ENCODE data around the gene KIF26B.

Gene KIF26B

DNA sequence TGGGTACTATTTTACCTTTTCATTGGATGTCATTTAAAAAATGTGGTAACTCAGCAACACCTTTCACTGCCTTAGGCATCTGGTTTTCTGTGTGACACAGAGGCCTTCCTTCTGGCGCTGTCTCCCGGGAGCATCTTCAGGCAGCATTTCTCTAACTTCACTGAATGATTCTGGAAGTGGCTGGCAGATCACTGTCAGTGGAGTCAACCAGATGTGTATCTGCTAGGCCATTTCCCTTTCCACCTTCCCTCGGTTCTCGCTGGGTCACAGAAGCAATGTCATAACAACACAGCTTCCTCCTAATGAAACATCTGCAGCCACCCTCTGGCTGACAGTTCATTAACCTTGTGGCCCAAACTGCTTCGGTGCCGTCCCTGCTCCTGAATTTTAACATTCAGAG, 137.8 kb downstream of the KIF26B start:
- Histone ChIP-seq H3K4me3 (ENCODE audit: low read length) (no peak overlapping the region), H3K9ac (ENCODE audit: low read length) (no peak overlapping the region), H3K27me3 (ENCODE audit: control insufficient read depth, insufficient read depth, low read length) (no peaks in the 10 kb centered on the region), H3K9me3 (ENCODE audit: control insufficient read depth, low read depth, low read length) (no peaks in the 10 kb centered on the region), H3K36me3 (ENCODE audit: control insufficient read depth, low read depth, low read length) (no peaks in the 10 kb centered on the region), H3K4me1 (ENCODE audit: control insufficient read depth, low read depth, low read length) (no peaks in the 10 kb centered on the region), H3K27ac (ENCODE audit: low read length) (no peak overlapping the region)

DNA sequence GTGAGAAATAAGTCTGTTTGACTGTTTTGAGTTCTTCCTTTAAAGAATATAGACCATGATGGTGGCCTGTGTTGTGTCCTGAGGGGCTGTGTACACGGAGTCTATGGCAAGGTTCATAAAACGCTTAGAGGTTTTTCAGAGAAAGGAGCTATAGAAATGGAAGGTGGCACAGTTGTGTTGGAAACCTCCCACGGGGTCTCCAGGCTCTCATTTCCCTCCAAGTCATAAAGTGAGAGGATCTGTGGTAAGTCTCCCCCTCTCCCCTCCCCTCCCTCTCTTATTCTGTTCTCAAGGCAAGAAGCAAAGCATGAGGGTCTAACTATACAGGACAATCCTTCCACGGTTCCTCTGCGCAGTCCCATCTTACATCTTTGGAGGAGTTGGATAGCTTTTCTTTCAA, 139.2 kb downstream of the KIF26B start:
- H3K9me3 ChIP-seq (ENCODE audit: control insufficient read depth, low read depth, low read length) = no peaks in the 10 kb centered on the region
- H3K9ac ChIP-seq (ENCODE audit: low read length) = no peak overlapping the region
- no peaks in the 10 kb centered on the region for H3K27me3 ChIP-seq (ENCODE audit: control insufficient read depth, insufficient read depth, low read length)
- H3K4me3 ChIP-seq (ENCODE audit: low read length) = no peak overlapping the region
- H3K36me3 ChIP-seq (ENCODE audit: control insufficient read depth, low read depth, low read length) = no peaks in the 10 kb centered on the region
- no peak overlapping the region for H3K27ac ChIP-seq (ENCODE audit: low read length)
- H3K4me1 ChIP-seq (ENCODE audit: control insufficient read depth, low read depth, low read length) = no peaks in the 10 kb centered on the region

DNA sequence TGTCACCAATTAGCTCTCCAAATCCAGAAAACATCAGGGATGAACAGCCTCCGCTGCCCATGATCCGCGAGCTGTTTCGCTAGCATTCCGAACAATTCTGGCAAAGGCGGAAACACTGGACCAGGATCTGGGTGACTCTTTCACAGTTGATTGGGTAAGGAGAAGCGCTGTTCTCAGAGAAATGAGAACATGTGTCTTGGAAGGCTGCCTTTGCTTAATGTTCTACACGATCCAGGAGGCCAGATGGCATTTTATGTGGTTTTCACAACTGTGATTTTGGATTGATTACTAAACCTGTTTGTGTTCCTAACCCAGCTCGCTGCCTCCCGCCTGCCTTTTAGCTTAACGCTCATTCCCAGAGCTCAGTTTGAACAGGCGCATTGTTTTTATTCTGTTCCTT, 144.0 kb downstream of the KIF26B start:
- no peak overlapping the region for H3K27ac ChIP-seq (ENCODE audit: low read length)
- H3K9me3 ChIP-seq (ENCODE audit: control insufficient read depth, low read depth, low read length) = no peaks in the 10 kb centered on the region
- no peaks in the 10 kb centered on the region for H3K36me3 ChIP-seq (ENCODE audit: control insufficient read depth, low read depth, low read length)
- no peaks in the 10 kb centered on the region for H3K4me1 ChIP-seq (ENCODE audit: control insufficient read depth, low read depth, low read length)
- H3K9ac ChIP-seq (ENCODE audit: low read length) = no peak overlapping the region
- H3K27me3 ChIP-seq (ENCODE audit: control insufficient read depth, insufficient read depth, low read length) = no peaks in the 10 kb centered on the region
- H3K4me3 ChIP-seq (ENCODE audit: low read length) = no peak overlapping the region

DNA sequence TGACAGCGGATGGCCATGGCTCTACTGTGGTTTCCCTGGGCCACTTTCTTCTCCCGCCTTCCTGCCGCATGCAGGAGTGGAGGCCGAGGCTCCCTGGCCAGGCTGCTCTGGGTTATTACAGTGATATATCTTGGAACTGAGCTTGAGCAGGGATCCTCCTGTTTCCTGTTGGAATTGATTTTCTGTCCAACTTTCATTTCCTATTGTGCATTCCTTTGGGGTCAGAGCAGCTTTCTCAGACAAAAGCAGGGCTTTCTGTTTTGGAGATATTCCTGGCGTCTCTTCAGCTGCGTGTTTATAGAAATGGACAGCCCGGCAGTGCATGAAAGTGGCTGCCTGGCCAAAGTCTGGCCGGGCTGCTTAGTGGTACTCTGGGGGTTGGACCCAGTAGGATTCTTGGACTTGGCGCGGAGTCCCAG, 146.4 kb downstream of the KIF26B start:
- no peaks in the 10 kb centered on the region for H3K9me3 ChIP-seq (ENCODE audit: control insufficient read depth, low read depth, low read length)

DNA sequence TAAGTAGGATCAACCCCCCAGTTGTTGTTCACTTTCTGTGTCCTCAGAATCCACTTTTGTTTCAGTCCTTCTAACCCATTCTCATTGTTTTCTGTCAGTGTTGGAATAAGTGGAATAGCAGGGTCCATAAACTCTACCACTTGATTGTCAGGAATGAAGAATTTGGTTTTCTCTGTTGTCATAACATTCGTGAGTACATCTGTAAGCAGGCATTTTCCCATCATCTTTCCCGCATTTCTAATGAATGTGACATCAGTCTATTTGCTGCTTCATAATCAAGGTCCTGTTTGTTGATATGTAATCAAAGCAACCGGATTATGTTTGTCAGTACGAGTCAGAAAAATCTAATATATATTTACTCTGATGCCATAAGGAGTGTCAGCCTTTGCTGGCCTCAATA, 147.1 kb downstream of the KIF26B start:
- H3K4me3 ChIP-seq (ENCODE audit: low read length) = no peak overlapping the region
- H3K27me3 ChIP-seq (ENCODE audit: control insufficient read depth, insufficient read depth, low read length) = no peaks in the 10 kb centered on the region
- no peak overlapping the region for H3K9ac ChIP-seq (ENCODE audit: low read length)
- H3K9me3 ChIP-seq (ENCODE audit: control insufficient read depth, low read depth, low read length) = no peaks in the 10 kb centered on the region
- H3K27ac ChIP-seq (ENCODE audit: low read length) = no peak overlapping the region
- no peaks in the 10 kb centered on the region for H3K4me1 ChIP-seq (ENCODE audit: control insufficient read depth, low read depth, low read length)
- H3K36me3 ChIP-seq (ENCODE audit: control insufficient read depth, low read depth, low read length) = no peaks in the 10 kb centered on the region

More for the DNA sequence above, 146.4 kb downstream of the KIF26B start:
- Histone ChIP-seq H3K9ac (ENCODE audit: low read length) (no peak overlapping the region), H3K27ac (ENCODE audit: low read length) (no peak overlapping the region), H3K4me1 (ENCODE audit: control insufficient read depth, low read depth, low read length) (no peaks in the 10 kb centered on the region), H3K4me3 (ENCODE audit: low read length) (no peak overlapping the region), H3K36me3 (ENCODE audit: control insufficient read depth, low read depth, low read length) (no peaks in the 10 kb centered on the region), H3K27me3 (ENCODE audit: control insufficient read depth, insufficient read depth, low read length) (no peaks in the 10 kb centered on the region)

DNA sequence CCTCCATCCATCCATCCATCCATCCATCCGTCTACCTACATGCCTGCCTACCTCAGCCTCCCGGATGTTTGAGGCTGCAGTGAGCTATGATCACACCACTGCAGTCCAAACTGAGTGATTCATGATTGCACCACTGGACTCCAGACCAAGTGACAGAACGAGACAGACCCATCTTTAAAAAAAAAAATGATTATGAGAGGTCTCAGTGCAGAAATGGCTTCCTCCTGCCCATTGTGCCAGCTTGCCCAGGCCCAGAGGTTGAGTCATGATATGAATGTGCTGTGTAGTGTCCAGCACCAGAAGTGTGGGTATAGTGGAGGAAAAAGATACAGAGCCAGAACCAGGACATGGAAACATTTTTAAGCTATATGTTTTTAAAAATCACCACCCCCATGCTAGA, 149.9 kb downstream of the KIF26B start:
- H3K27ac ChIP-seq (ENCODE audit: low read length) = no peak overlapping the region

DNA sequence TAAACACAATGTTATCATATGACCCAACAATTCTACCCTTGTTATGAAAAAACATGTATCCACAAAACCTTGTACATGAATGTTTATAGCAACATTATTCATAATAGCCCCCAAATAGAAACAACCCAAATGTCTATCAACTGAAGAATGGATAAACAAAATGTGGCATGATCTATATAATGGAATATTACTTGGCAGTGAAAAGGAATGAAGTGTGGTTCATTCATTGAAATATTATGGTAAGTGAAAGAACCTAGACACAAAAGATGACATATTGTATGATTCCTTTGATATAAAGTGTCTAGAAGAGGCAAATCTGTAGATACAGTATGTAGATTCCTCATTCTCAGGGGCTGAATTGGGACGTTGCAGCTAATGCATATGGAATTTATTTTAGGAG, 151.2 kb downstream of the KIF26B start:
- H3K27ac ChIP-seq (ENCODE audit: low read length) = no peak overlapping the region

More for the DNA sequence above, 149.9 kb downstream of the KIF26B start:
- Histone ChIP-seq H3K9me3 (ENCODE audit: control insufficient read depth, low read depth, low read length) (no peaks in the 10 kb centered on the region), H3K27me3 (ENCODE audit: control insufficient read depth, insufficient read depth, low read length) (no peaks in the 10 kb centered on the region), H3K9ac (ENCODE audit: low read length) (no peak overlapping the region), H3K4me3 (ENCODE audit: low read length) (no peak overlapping the region), H3K36me3 (ENCODE audit: control insufficient read depth, low read depth, low read length) (no peaks in the 10 kb centered on the region), H3K4me1 (ENCODE audit: control insufficient read depth, low read depth, low read length) (no peaks in the 10 kb centered on the region)

DNA sequence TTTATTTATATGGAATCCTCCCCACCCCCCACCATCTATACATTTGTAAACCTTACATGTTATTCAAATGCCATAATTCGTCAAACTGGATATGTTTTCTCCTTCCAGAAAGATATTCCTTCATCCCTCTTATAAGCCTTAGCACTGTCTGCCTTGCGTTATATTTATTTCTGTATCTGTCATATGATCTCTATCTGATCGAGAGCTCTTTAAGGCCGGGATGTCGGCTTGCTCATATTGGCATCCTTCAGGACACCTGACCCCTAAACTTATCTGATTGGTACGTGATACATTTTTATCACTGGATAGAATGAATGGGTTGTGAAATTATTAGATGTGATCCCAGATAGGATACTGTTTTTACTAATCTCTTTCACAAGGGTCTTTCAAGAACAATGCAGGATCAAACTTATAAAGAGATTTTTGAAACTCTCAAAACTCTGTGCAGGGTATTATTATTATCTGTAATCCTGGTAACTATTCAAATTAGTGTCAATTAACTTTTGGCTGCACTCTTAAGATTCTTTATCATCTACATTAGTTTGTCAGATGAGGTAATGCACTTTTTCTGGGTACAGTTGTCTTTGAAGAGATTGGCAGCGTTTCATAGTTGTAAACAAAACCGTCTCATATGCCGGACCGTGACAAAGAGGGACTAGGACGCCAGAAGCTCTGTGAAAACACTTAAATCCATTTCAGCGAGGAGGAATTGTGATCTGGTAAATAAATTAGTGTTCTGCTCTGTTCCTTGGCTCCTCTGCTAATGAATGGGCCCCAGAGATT, 152.0 kb downstream of the KIF26B start:
- Histone ChIP-seq H3K9me3 (ENCODE audit: control insufficient read depth, low read depth, low read length) (no peaks in the 10 kb centered on the region), H3K9ac (ENCODE audit: low read length) (no peak overlapping the region), H3K36me3 (ENCODE audit: control insufficient read depth, low read depth, low read length) (no peaks in the 10 kb centered on the region), H3K27ac (ENCODE audit: low read length) (no peak overlapping the region), H3K27me3 (ENCODE audit: control insufficient read depth, insufficient read depth, low read length) (no peaks in the 10 kb centered on the region), H3K4me3 (ENCODE audit: low read length) (no peak overlapping the region), H3K4me1 (ENCODE audit: control insufficient read depth, low read depth, low read length) (peaks cover 7% of the 10 kb centered on the region)

More for the DNA sequence above, 151.2 kb downstream of the KIF26B start:
- peaks cover 5% of the 10 kb centered on the region for H3K4me1 ChIP-seq (ENCODE audit: control insufficient read depth, low read depth, low read length)
- H3K4me3 ChIP-seq (ENCODE audit: low read length) = no peak overlapping the region
- H3K36me3 ChIP-seq (ENCODE audit: control insufficient read depth, low read depth, low read length) = no peaks in the 10 kb centered on the region
- H3K9me3 ChIP-seq (ENCODE audit: control insufficient read depth, low read depth, low read length) = no peaks in the 10 kb centered on the region
- H3K27me3 ChIP-seq (ENCODE audit: control insufficient read depth, insufficient read depth, low read length) = no peaks in the 10 kb centered on the region
- no peak overlapping the region for H3K9ac ChIP-seq (ENCODE audit: low read length)

DNA sequence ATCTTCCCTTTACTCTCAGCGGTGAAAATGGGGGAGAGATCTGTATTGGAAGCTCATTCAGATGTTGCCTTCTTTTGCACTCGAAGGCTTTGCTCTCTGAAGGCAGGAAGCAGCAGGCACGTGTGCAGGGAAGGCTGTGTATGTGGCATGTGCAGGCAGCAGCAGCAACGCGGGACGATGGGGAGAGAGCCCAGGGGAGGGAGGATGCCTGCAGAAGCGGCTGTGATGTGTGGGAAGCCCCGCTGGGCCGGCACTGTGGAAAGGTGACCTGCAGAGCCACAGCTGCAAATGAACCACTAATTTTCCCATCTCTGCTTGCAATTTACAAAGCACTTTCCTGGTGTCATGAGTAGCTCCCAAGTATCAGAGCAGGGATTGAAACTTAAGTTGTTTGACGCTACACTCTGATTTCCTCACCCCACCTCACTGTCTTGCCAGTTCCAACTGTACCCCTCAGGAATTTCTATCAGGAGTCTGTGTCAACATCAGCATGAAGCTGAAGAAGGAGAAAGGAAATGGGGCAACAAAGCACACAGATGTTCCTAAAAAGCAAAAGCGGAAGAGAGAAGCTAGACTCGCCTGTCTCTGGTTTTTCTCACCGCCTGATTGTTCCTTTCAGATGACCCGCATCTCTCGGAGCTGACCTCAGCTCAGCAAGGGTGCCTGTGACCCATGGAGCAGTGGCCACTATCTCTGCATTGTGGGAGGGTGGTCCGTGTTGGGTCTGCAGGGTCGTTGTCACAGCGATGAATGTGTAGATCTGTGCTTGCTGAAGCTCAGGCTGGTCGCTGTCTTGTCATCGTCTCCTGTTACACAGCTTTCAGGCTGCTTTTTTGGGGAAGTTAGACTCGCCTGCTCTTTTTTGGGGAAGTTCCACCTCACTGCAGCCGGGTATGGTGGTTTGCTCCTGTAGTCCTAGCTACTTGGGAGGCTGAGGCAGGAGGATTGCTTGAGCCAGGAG, 156.1 kb downstream of the KIF26B start:
- Histone ChIP-seq H3K9ac (ENCODE audit: low read length) (no peak overlapping the region), H3K4me3 (ENCODE audit: low read length) (no peak overlapping the region), H3K27ac (ENCODE audit: low read length) (no peak overlapping the region), H3K27me3 (ENCODE audit: control insufficient read depth, insufficient read depth, low read length) (no peaks in the 10 kb centered on the region), H3K36me3 (ENCODE audit: control insufficient read depth, low read depth, low read length) (no peaks in the 10 kb centered on the region), H3K4me1 (ENCODE audit: control insufficient read depth, low read depth, low read length) (peaks cover 14% of the 10 kb centered on the region), H3K9me3 (ENCODE audit: control insufficient read depth, low read depth, low read length) (no peaks in the 10 kb centered on the region)

DNA sequence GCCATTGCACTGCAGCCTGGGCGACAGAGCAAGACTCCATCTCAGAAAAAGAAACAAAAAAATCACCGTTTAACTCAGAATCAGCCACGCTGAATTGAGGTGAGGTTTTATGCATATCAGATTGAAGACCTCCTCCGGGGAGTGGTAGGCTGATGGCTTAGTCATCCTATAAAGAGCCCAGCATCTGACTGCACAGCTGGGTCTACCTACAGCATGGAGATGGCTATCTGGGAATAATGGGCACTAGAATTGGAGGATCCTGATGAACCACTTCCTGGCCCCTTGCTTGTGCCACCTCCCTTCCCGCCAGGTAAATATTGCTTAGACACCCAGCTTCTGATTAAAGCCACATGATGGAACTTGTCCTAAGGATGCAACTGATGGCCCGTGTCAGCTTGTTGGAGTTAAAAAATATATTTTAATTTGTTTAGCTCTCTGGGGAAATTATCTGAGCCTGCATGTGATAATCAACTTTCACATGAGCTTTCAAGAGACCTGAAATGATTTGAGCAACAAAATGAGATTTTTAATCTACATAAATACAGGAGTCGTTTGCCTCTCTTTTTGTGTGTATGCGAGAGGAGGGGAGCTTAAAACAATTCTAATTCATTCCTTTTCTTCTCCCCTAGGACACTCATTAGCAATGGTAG, 157.2 kb downstream of the KIF26B start:
- no peaks in the 10 kb centered on the region for H3K9me3 ChIP-seq (ENCODE audit: control insufficient read depth, low read depth, low read length)
- no peak overlapping the region for H3K9ac ChIP-seq (ENCODE audit: low read length)
- H3K4me1 ChIP-seq (ENCODE audit: control insufficient read depth, low read depth, low read length) = peaks cover 14% of the 10 kb centered on the region
- no peak overlapping the region for H3K27ac ChIP-seq (ENCODE audit: low read length)
- H3K4me3 ChIP-seq (ENCODE audit: low read length) = no peak overlapping the region
- H3K36me3 ChIP-seq (ENCODE audit: control insufficient read depth, low read depth, low read length) = no peaks in the 10 kb centered on the region
- H3K27me3 ChIP-seq (ENCODE audit: control insufficient read depth, insufficient read depth, low read length) = no peaks in the 10 kb centered on the region

DNA sequence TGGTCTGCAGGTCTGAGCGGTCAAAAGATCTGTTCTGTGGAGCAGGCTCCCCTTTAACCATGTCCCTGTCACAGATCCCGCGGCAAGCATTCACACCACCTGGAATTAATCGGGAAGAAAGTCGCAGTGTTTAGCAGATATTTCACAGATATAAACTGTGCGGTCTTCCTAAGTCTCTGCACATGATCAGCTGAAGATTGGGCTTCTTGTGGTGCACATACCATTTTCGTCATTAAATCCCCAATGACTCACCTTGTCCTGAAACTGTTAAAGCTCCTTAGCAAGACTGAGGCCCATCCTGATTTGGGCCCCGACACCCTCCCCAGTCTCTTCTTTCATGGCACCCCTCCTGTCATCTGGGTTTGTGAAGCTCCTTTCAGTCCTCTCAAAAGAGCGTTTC, 158.8 kb downstream of the KIF26B start:
- H3K9me3 ChIP-seq (ENCODE audit: control insufficient read depth, low read depth, low read length) = no peaks in the 10 kb centered on the region

More for the DNA sequence above, 158.8 kb downstream of the KIF26B start:
- H3K27me3 ChIP-seq (ENCODE audit: control insufficient read depth, insufficient read depth, low read length) = no peaks in the 10 kb centered on the region
- no peak overlapping the region for H3K9ac ChIP-seq (ENCODE audit: low read length)
- H3K36me3 ChIP-seq (ENCODE audit: control insufficient read depth, low read depth, low read length) = no peaks in the 10 kb centered on the region
- no peak overlapping the region for H3K4me3 ChIP-seq (ENCODE audit: low read length)
- H3K27ac ChIP-seq (ENCODE audit: low read length) = no peak overlapping the region
- peaks cover 14% of the 10 kb centered on the region for H3K4me1 ChIP-seq (ENCODE audit: control insufficient read depth, low read depth, low read length)
